NB4 (cell line): ENCODE results near the gene FTO.

Source experiments
- TF ChIP-seq, protein P1 (sequence below): IDR thresholded peaks from one replicate; pipeline ENCODE4 v1.5.1; 2012; ENCODE audit warnings: low read depth, low read length
- TF ChIP-seq, protein P2 (sequence below): IDR thresholded peaks from 2 replicates; pipeline ENCODE4 v1.6.1; 2011; ENCODE audit warnings: low read depth, low read length

DNA sequence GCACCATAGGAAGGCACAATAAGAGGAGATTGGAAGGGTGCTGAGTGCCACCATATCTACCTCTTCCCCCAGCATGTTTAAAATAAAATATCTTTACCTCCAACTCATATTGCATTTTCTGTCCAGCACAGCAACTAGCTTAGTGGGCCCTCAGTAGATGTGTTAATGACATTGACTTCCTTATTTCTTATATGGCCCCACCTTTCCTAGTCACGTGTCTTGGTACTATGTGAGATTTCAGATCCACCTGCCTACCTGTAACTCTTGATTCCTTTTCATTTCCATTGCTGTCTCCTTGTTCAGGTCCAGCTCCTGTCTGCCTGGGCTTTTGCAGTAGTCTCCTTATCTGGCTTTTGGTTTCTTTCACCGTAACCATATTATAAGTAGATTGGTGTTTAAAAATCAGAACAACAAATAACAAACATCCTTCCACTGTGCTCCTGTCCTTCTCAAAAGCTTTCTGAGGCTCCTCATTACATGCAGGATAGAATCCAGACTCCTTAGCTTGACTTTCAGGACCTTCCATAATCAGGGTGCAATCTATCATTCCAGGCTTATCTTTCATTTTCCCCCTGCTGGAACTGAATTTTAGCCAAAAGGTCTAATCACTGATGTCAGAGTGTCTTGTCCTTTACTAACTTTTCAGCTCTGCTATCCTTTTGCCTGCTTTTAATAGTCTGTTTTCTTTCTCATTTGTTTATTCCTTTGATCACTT, 71.3 kb downstream of the FTO start:
- TF ChIP-seq, protein P1, sequence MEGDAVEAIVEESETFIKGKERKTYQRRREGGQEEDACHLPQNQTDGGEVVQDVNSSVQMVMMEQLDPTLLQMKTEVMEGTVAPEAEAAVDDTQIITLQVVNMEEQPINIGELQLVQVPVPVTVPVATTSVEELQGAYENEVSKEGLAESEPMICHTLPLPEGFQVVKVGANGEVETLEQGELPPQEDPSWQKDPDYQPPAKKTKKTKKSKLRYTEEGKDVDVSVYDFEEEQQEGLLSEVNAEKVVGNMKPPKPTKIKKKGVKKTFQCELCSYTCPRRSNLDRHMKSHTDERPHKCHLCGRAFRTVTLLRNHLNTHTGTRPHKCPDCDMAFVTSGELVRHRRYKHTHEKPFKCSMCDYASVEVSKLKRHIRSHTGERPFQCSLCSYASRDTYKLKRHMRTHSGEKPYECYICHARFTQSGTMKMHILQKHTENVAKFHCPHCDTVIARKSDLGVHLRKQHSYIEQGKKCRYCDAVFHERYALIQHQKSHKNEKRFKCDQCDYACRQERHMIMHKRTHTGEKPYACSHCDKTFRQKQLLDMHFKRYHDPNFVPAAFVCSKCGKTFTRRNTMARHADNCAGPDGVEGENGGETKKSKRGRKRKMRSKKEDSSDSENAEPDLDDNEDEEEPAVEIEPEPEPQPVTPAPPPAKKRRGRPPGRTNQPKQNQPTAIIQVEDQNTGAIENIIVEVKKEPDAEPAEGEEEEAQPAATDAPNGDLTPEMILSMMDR: no peak
- TF ChIP-seq, protein P2, sequence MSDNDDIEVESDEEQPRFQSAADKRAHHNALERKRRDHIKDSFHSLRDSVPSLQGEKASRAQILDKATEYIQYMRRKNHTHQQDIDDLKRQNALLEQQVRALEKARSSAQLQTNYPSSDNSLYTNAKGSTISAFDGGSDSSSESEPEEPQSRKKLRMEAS: no peak
